ENCODE results near the gene BMAL1.

The BMAL1 gene

DNA sequence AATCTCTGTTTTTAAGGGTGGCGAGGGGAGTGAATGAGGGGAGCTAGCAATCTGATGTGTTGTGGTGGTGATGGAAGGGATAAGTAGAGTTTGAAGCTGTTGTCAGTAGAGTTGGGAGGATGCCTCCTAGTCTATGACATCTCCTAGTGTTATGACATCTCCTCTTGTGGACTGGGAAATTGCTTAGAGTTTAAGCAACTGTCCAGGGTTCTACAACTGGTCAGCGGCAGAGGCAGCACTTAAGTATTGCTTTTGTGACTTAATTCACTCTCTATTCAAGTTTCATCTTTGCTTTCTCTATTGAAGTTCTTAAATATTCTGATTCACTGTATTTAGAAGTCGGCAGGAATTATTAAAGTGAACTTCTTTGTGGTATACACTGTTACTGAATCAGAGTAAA, 13.8 kb downstream of the BMAL1 start:
- DNase-seq (ENCODE audit: low read depth), result no peak

GRCh38 chr11:13291800-13292199, 14.2 kb downstream of the BMAL1 start:
- DNase-seq (ENCODE audit: low read depth), result no peak

DNA sequence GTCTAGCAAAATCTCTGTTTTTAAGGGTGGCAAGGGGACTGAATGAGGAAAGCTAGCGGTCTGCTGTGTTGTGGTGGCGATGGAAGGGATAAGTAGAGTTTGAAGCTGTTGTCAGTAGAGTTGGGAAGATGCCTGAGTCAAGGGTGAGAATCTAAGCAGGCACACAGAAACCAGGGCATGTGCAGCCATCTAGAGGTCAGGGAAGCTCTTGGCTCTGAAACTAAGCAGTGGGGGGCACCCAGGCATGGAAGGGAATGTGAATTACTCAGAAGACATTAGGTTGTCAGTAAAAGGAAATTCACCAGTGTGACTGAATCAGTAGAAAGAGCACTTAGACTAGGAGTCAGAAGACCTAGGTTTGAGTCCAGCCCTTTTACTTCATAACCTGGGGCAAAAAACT, 15.4 kb downstream of the BMAL1 start:
- DNase-seq (ENCODE audit: low read depth), result no peak

- no peak for DNase-seq (ENCODE audit: low read depth)
Observed at GRCh38 chr11:13294178-13294577, 16.6 kb downstream of the BMAL1 start.

- no peak for DNase-seq (ENCODE audit: low read depth)
Observed at GRCh38 chr11:13294771-13295579, 17.4 kb downstream of the BMAL1 start.

DNA sequence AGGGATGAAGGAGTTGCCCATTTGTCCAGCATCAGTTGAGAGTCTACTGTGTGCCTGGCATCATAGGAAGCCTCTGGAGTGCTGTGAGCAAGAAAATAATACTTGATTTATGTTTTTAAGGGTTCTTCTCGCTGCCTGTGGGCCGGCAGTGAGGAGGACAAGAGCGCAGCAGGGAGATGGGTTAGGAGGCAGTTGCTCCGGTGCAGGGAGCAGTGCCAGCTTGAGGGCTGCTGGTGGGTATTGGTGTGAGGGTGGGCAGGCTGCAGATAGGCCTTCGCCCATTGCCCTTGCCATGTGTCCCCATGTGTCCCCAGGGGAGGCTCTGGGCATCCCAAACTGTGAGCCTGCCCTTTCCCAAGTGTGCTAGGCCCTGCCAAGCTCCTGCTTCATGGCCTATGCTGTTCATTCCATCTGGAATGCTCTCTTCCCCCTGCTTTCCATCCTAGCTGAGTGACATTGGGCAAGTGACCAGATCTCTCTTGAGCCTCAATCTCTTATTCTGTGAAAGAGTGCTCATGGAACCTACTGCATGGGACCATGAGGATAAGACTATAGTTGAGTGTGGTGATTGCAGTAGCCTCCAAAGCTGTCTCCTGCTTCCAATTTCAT, 19.8 kb downstream of the BMAL1 start:
- DNase-seq (ENCODE audit: low read depth), result no peak

GRCh38 chr11:13297917-13298356, 20.3 kb downstream of the BMAL1 start:
- no peak for DNase-seq (ENCODE audit: low read depth)

DNA sequence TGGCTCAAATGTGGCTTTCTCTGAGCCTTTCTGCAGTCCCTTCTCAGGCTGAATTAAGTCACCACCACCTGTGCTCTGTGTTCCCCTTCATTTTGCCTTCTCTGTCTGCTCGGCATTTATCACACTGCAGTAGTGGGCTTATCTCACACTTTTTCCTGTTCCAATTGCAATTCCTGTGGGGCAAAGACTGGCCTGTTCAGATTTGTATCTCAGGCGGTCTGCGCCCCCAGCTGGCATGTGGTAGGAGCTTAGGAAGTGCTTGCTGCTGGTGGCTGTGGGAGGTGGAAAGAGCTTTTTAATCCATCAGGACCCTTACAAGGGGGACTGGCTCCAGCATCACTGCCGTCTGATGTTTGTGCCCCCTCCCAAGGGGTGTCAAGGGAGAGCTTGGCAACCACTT, 21.2 kb downstream of the BMAL1 start:
- DNase-seq (ENCODE audit: low read depth), result no peak

- no peak for DNase-seq (ENCODE audit: low read depth)
Observed at GRCh38 chr11:13301522-13301921, 23.9 kb downstream of the BMAL1 start.

- DNase-seq (ENCODE audit: low read depth), result no peak
Observed at GRCh38 chr11:13302420-13302958, 24.9 kb downstream of the BMAL1 start.

DNA sequence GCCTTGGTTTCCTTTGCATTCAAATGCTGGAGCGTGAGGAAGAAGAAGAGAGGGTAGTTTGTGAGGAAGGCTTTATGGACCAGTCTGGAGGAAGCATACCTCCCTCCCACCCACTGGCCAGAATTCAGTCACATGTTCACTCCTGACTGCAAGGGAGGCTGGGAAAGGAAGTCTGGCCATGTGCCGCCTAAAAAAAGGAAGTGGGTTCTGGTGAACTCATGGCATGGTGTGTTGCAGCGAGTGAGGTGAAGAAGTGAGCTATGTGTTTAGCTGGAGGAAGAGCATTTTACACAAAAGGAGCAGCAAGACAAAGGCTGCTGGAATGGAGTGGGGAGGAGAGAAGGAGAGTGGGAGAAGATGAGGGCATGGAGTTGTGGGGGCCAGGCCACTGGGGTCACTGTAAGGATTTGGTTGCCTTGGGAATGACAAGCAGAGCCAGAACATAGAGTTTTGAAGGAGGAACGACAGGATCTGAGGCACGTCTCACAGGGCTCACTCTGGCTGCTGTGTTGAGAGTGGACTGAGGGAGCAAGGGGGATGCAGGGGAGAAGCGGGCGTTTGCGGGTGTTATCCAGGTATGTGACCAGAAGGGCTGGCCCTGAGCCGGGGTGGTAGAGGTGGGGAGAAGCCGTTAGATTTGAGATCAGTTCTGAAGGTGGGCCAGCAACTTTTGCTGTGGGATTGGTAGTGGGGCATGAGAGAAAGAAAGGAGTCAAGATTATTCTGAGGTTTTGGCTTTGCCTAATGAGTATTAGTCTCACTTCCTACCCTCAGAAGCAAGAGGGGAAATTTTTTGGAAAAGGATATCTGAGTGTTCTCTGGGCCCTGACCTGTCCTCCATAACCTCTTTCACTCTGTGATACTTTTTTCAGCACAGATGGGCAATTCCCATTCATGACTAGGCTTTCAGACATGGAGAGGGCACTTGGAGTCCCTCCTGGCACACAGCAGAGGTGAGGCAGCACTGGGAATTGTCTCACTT, 26.4 kb downstream of the BMAL1 start:
- DNase-seq (ENCODE audit: low read depth), result no peak

GRCh38 chr11:13304655-13305335, 27.2 kb downstream of the BMAL1 start:
- no peak for DNase-seq (ENCODE audit: low read depth)

- DNase-seq (ENCODE audit: low read depth), result no peak
Observed at GRCh38 chr11:13308704-13309103, 31.1 kb downstream of the BMAL1 start.

DNA sequence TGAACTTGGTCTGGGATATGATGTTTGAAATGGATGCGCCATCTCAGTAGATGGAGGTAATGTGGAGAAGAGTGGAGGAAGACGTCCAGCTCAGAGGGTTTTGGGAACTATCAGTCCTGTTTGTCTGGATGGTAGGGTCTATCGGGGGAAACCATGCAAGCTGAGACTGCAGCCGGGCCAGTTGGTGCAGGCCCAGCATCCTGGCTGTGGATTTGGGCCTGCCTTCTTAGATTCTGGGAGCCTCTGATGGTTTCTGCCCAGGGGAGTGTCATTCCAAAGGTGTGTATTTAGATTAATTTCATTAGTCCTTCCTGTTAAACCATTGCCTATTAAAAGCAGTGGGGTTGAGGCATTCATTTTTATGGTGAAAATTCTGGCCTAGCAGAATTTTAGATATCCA, 31.6 kb downstream of the BMAL1 start:
- DNase-seq (ENCODE audit: low read depth), result no peak

- no peak for DNase-seq (ENCODE audit: low read depth)
Observed at GRCh38 chr11:13310443-13310842, 32.9 kb downstream of the BMAL1 start.

DNA sequence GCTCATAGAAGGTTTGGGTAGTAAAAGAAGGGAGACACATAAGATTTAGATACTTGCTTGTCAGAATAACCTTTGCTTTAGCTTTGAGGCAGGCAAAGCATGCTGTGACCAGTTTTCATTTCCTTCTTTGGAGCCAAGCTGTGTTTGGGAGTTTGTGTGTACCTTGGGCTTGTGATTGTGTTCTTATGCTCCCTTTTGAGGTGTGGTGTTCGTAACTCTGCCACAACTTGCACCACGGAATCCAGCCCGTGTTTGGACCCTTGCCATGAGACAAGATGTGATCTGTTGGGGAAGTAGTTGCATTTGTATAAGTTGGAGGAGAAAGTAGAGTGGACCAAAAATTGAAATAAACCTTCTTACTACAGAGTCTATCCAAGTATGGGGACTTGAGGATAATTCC, 34.0 kb downstream of the BMAL1 start:
- DNase-seq (ENCODE audit: low read depth), result no peak

GRCh38 chr11:13313005-13313819, 35.6 kb downstream of the BMAL1 start:
- no peak for DNase-seq (ENCODE audit: low read depth)

- no peak for DNase-seq (ENCODE audit: low read depth)
Observed at GRCh38 chr11:13314676-13315394, 37.2 kb downstream of the BMAL1 start.

GRCh38 chr11:13315517-13316432, 38.2 kb downstream of the BMAL1 start:
- DNase-seq (ENCODE audit: low read depth), result no peak
